Body of pancreas (tissue), 4 donors: ENCODE results near the gene YWHAE.

Experiments used
- CTCF ChIP-seq, 7 experiments: fragments of 450-650 bp in 4 of 7; fragments of 200-600 bp in 3 of 7; sonication (generic) in 3 of 7; IDR thresholded peaks; one replicate each; pipeline ENCODE4 v1.5.1; 2016 to 2019; ENCODE audit warnings: antibody characterized with exemption in 7 of 7
- POLR2A ChIP-seq, 3 donors: fragments of 450-650 bp; IDR thresholded peaks; one replicate each; pipeline ENCODE4 v1.6.1; 2016; ENCODE audit warnings: antibody characterized with exemption in 3 of 3, mild to moderate bottlenecking in 2 of 3

GRCh38 chr17:1362964-1363363, 37.1 kb downstream of the YWHAE start:
- TF ChIP-seq CTCF (IDR thresholded peaks at IDR 0.05) (no peak), POLR2A (IDR thresholded peaks at IDR 0.05) (no peak)
